IMR-90 (cell line): Measurements from ENCODE around the gene C2CD4B. TPM values are rescaled to one million over a fixed set of nuclear protein-coding genes. Genes with fewer than 3 reads are reported as not detected.

ENCODE experiments used
- ATAC-seq: fragments of 200-7000 bp; cut with Tn5 transposase; 2 replicates; pipeline ENCODE4 v1.9.1; 2020; ENCODE audit warnings: low read depth, mild to moderate bottlenecking, moderate library complexity
- BruUV-seq: library from RNA; stranded (reverse); fragments of 400-500 nt; replicated peaks from 2 replicates; lab custom pipeline; 2021; lab: Mats Ljungman, UMichigan
- CTCF ChIA-PET: fragments of 300-600 bp; formaldehyde crosslinking; extraction: SDS; loops from one replicate; lab custom pipeline; 2021; ENCODE audit warnings: antibody characterized with exemption; lab: Yijun Ruan, JAX
- POLR2A ChIA-PET: fragments of 300-600 bp; sonication (Branson Sonifier 250); formaldehyde crosslinking; loops from one replicate; lab custom pipeline; 2022; ENCODE audit warnings: antibody characterized with exemption; ENCODE audit not compliant: unreplicated experiment; lab: Charles Lee
- DNase-seq: peaks from one replicate; pipeline ENCODE4 v3.0.0; 2013
- H2AFZ ChIP-seq: replicated peaks from 2 replicates; pipeline ENCODE3; 2013; ENCODE audit warnings: low read length, mild to moderate bottlenecking; ENCODE audit not compliant: poor library complexity
- H2AK5ac ChIP-seq: 2 replicates; pipeline ENCODE4 v1.6.1; 2013; ENCODE audit warnings: low read depth, low read length, inconsistent platforms
- H2AK9ac ChIP-seq: replicated peaks from 2 replicates; pipeline ENCODE3; 2013; ENCODE audit warnings: mild to moderate bottlenecking, low read depth, low read length, moderate library complexity; ENCODE audit not compliant: poor library complexity
- H2BK120ac ChIP-seq: 2 replicates; pipeline ENCODE4 v1.6.1; 2013; ENCODE audit warnings: low read depth, low read length, inconsistent platforms
- H2BK15ac ChIP-seq: 3 replicates; pipeline ENCODE4 v1.6.1; 2013; ENCODE audit warnings: low read depth, low read length, inconsistent platforms
- H2BK20ac ChIP-seq: 2 replicates; pipeline ENCODE4 v1.6.1; 2013; ENCODE audit warnings: low read depth, mild to moderate bottlenecking, inconsistent platforms, low read length, moderate library complexity
- H2BK5ac ChIP-seq: 2 replicates; pipeline ENCODE4 v1.6.1; 2013; ENCODE audit warnings: mild to moderate bottlenecking, low read depth, low read length, inconsistent platforms; ENCODE audit not compliant: poor library complexity, severe bottlenecking
- H3K14ac ChIP-seq: replicated peaks from 2 replicates; pipeline ENCODE4 v1.6.1; 2013; ENCODE audit warnings: low read depth, low read length, inconsistent platforms
- H3K18ac ChIP-seq: 2 replicates; pipeline ENCODE4 v1.6.1; 2013; ENCODE audit warnings: low read depth, low read length, control low read depth
- H3K23ac ChIP-seq: 2 replicates; pipeline ENCODE4 v1.6.1; 2013; ENCODE audit warnings: low read depth, low read length, inconsistent platforms
- H3K27ac ChIP-seq: 2 replicates; pipeline ENCODE4 v1.5.1; 2013; ENCODE audit warnings: mild to moderate bottlenecking, control low read depth, low read length; ENCODE audit not compliant: insufficient read depth
- H3K27me3 ChIP-seq: 2 replicates; pipeline ENCODE4 v1.6.1; 2013; ENCODE audit warnings: low read length; ENCODE audit not compliant: control insufficient read depth, insufficient read depth
- H3K36me3 ChIP-seq: 2 replicates; pipeline ENCODE4 v1.6.1; 2013; ENCODE audit warnings: low read length, mixed read lengths; ENCODE audit not compliant: control insufficient read depth, insufficient read depth
- H3K4ac ChIP-seq: 2 replicates; pipeline ENCODE4 v1.6.1; 2013; ENCODE audit warnings: low read depth, low read length, inconsistent platforms
- H3K4me1 ChIP-seq: 2 replicates; pipeline ENCODE4 v1.6.1; 2013; ENCODE audit warnings: low read length, mixed read lengths; ENCODE audit not compliant: control insufficient read depth, insufficient read depth
- H3K4me2 ChIP-seq: 2 replicates; pipeline ENCODE4 v1.6.1; 2013; ENCODE audit warnings: low read depth, mild to moderate bottlenecking, control low read depth, low read length, moderate library complexity
- H3K4me3 ChIP-seq: 2 replicates; pipeline ENCODE4 v1.5.1; 2013; ENCODE audit warnings: low read depth, mild to moderate bottlenecking, control low read depth, low read length, moderate library complexity; ENCODE audit not compliant: insufficient read depth
- H3K56ac ChIP-seq: 2 replicates; pipeline ENCODE4 v1.6.1; 2013; ENCODE audit warnings: low read length, inconsistent platforms; ENCODE audit not compliant: insufficient read depth; ENCODE audit errors: extremely low read depth
- H3K79me1 ChIP-seq, 2 experiments: 2 replicates each; pipeline ENCODE4 v1.6.1; 2013; ENCODE audit warnings: low read length in 2 of 2, inconsistent platforms in 1 of 2, low read depth in 1 of 2
- H3K9ac ChIP-seq: 2 replicates; pipeline ENCODE4 v1.6.1; 2013; ENCODE audit warnings: low read depth, low read length, control low read depth
- H3K9me1 ChIP-seq: 2 replicates; pipeline ENCODE4 v1.6.1; 2013; ENCODE audit warnings: low read length, inconsistent platforms; ENCODE audit not compliant: insufficient read depth
- H3K9me3 ChIP-seq: 2 replicates; pipeline ENCODE4 v1.6.1; 2013; ENCODE audit warnings: low read length; ENCODE audit not compliant: control insufficient read depth, insufficient read depth
- H4K20me1 ChIP-seq: 2 replicates; pipeline ENCODE4 v1.6.1; 2013; ENCODE audit warnings: low read length, inconsistent platforms; ENCODE audit not compliant: insufficient read depth
- H4K5ac ChIP-seq: 2 replicates; pipeline ENCODE4 v1.6.1; 2013; ENCODE audit warnings: mild to moderate bottlenecking, low read depth, low read length, control low read depth
- H4K8ac ChIP-seq, 2 experiments: 2 replicates each; pipeline ENCODE4 v1.6.1; 2013; ENCODE audit warnings: low read depth in 2 of 2, low read length in 2 of 2, control low read depth in 1 of 2, inconsistent platforms in 1 of 2
- H4K91ac ChIP-seq: 2 replicates; pipeline ENCODE4 v1.6.1; 2013; ENCODE audit warnings: low read depth, low read length, inconsistent platforms; ENCODE audit not compliant: insufficient read depth
- MAFK ChIP-seq: IDR thresholded peaks from 2 replicates; pipeline ENCODE4 v1.6.1; 2012; ENCODE audit warnings: low read depth, low read length, improper control_type of control experiment
- NFE2L2 ChIP-seq: fragments of 150-350 bp; IDR thresholded peaks from 2 replicates; pipeline ENCODE4 v1.6.1; 2016; ENCODE audit warnings: low read depth, mild to moderate bottlenecking, low read length
- WGBS, 2 experiments: methylation state at CpG; one replicate each; pipeline versions ENCODE4 v1.1.5 to v1.1.7; 2013; ENCODE audit warnings: missing lambda C conversion rate in 2 of 2; ENCODE audit not compliant: insufficient read length in 1 of 2; ENCODE audit errors: extremely low coverage in 2 of 2; 5-methylcytosine and 5-hydroxymethylcytosine counted together
- dilution Hi-C: fragments of 300-500 bp; cut with HindIII; formaldehyde crosslinking; loops from one replicate; pipeline ENCODE4 v1.14.3; 2018; ENCODE audit warnings: low sequenced_read_pairs; ENCODE audit not compliant: unreplicated experiment
- in situ Hi-C: fragments of 300-500 bp; cut with MboI; formaldehyde crosslinking; loops from 3 replicates; pipeline ENCODE4 v1.14.3; 2019; ENCODE audit warnings: low sequenced_read_pairs, inconsistent platforms, mixed read lengths
- intact Hi-C: fragments of 100-400 bp; cut with micrococcal nuclease; formaldehyde crosslinking; loops from 2 replicates; pipeline ENCODE4 v1.10.0; 2022
- polyA plus RNA-seq, 3 experiments: library from polyadenylated mRNA; depleted of rRNA; stranded (reverse); fragments of >200 nt; gene quantifications; 2 replicates each; pipeline ENCODE4 v1.2.3, GENCODE V29; 2012; ENCODE audit warnings: low replicate concordance in 1 of 3
- total RNA-seq: library from RNA; depleted of rRNA; stranded (reverse); fragments of >200 nt; gene quantifications from 2 replicates; pipeline ENCODE4 v1.2.3, GENCODE V29; 2012
- TF ChIP-seq, protein P1 (sequence below): fragments of 150-350 bp; IDR thresholded peaks from 2 replicates; pipeline ENCODE4 v1.6.1; 2017; ENCODE audit warnings: mild to moderate bottlenecking, antibody characterized with exemption, low read length, low read depth
- TF ChIP-seq, protein P2 (sequence below): conservative IDR thresholded peaks from 2 replicates; pipeline ENCODE4 v1.5.1; 2012; ENCODE audit warnings: mild to moderate bottlenecking, low read depth, low read length, improper control_type of control experiment
- TF ChIP-seq, protein P3 (sequence below): fragments of 150-350 bp; IDR thresholded peaks from 2 replicates; pipeline ENCODE4 v1.6.1; 2016; ENCODE audit warnings: low read depth, mild to moderate bottlenecking, low read length, moderate library complexity, borderline replicate concordance

The C2CD4B gene
- total and polyA plus RNA-seq, 2 of the 4 experiments (the other 2 are of a cell fraction), result not detected

DNA sequence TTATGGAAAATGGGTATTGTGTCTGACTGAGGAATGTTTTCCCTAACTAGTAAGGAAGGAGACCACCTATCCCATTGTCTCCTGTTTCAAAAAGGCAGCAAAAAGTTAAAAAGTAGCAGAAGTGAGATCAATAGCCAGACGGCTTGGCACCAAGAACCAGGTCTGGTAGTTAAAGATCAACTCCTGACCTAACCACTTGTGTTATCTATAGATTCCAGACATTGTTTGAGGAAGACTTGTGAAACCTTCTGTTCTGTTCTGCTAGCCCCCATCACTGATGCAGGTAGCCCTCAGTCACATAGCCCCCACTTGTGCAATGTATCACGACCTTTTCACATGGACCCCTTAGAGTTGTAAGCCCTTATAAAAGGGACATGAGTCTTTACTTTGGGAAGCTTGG, 46.3 kb upstream of the C2CD4B start:
- Histone ChIP-seq H3K4me3 (no peak overlapping the region), H2BK120ac (no peak overlapping the region), H4K91ac (no peak overlapping the region), H4K20me1 (no peaks in the 10 kb centered on the region), H3K9me3 (peaks cover 2% of the 10 kb centered on the region; the same call in 1 of the 2 replicates), H3K4me2 (no peak overlapping the region), H3K4ac (no peak overlapping the region), H3K4me1 (no peaks in the 10 kb centered on the region), H3K56ac (no peak overlapping the region), H2BK20ac (no peak overlapping the region), H4K8ac (no peak overlapping the region), H2BK15ac (no peak overlapping the region), H2AK9ac (no peak overlapping the region), H3K36me3 (no peaks in the 10 kb centered on the region), H3K9me1 (no peaks in the 10 kb centered on the region), H4K5ac (no peak overlapping the region), H3K79me1 (no peaks in the 10 kb centered on the region), H2BK5ac (no peak overlapping the region), H3K14ac (no peak overlapping the region), H3K27me3 (no peaks in the 10 kb centered on the region), H3K18ac (no peak overlapping the region), H3K9ac (no peak overlapping the region), H3K23ac (no peak overlapping the region), H3K27ac (no peak overlapping the region), H2AFZ (no peak overlapping the region), H2AK5ac (no peak overlapping the region)
- intact Hi-C loops (no loop called here), in situ Hi-C loops (no loop called here), dilution Hi-C loops (no loop called here)
- ChIA-PET CTCF (no interaction called here), POLR2A (no interaction called here)
- no TSS peak for BruUV-seq
- ATAC-seq (no peak), DNase-seq (no peak)
- WGBS, 2 experiments, result no CpG with 5 or more reads among the region's 2 CpGs
- TF ChIP-seq, protein P1, sequence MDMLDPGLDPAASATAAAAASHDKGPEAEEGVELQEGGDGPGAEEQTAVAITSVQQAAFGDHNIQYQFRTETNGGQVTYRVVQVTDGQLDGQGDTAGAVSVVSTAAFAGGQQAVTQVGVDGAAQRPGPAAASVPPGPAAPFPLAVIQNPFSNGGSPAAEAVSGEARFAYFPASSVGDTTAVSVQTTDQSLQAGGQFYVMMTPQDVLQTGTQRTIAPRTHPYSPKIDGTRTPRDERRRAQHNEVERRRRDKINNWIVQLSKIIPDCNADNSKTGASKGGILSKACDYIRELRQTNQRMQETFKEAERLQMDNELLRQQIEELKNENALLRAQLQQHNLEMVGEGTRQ, result no peak
- no peak for TF ChIP-seq MAFK
- TF ChIP-seq, protein P2, sequence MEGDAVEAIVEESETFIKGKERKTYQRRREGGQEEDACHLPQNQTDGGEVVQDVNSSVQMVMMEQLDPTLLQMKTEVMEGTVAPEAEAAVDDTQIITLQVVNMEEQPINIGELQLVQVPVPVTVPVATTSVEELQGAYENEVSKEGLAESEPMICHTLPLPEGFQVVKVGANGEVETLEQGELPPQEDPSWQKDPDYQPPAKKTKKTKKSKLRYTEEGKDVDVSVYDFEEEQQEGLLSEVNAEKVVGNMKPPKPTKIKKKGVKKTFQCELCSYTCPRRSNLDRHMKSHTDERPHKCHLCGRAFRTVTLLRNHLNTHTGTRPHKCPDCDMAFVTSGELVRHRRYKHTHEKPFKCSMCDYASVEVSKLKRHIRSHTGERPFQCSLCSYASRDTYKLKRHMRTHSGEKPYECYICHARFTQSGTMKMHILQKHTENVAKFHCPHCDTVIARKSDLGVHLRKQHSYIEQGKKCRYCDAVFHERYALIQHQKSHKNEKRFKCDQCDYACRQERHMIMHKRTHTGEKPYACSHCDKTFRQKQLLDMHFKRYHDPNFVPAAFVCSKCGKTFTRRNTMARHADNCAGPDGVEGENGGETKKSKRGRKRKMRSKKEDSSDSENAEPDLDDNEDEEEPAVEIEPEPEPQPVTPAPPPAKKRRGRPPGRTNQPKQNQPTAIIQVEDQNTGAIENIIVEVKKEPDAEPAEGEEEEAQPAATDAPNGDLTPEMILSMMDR, result no peak
- TF ChIP-seq, protein P3, sequence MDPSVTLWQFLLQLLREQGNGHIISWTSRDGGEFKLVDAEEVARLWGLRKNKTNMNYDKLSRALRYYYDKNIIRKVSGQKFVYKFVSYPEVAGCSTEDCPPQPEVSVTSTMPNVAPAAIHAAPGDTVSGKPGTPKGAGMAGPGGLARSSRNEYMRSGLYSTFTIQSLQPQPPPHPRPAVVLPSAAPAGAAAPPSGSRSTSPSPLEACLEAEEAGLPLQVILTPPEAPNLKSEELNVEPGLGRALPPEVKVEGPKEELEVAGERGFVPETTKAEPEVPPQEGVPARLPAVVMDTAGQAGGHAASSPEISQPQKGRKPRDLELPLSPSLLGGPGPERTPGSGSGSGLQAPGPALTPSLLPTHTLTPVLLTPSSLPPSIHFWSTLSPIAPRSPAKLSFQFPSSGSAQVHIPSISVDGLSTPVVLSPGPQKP, result no peak
- no peak for TF ChIP-seq NFE2L2
